MM.1S (cell line): ENCODE results near the gene KPNA5.
"Not testable (repeated sequence)": the region's sequence is repeated elsewhere in the genome, so short reads cannot be mapped to it uniquely, and the experiment has no call there.

ENCODE experiments used
- DNase-seq: peaks from one replicate; pipeline ENCODE4 v3.0.0-alpha.2; 2015
- H2AFZ ChIP-seq: fragments of 300-600 bp; sonication (generic); 2 replicates; pipeline ENCODE4 v1.6.0; 2016; ENCODE audit warnings: antibody characterized with exemption, low read length
- H3F3A ChIP-seq: fragments of 300-600 bp; sonication (generic); 2 replicates; pipeline ENCODE4 v1.6.1; 2016; ENCODE audit warnings: mild to moderate bottlenecking, antibody characterized with exemption, low read length, moderate library complexity, mixed read lengths; ENCODE audit not compliant: insufficient read depth
- H3K27ac ChIP-seq: fragments of 300-600 bp; sonication (generic); 2 replicates; pipeline ENCODE4 v1.5.1; 2016; ENCODE audit warnings: mild to moderate bottlenecking, low read length
- H3K27me3 ChIP-seq: fragments of 300-600 bp; sonication (generic); replicated peaks from 2 replicates; pipeline ENCODE4 v1.6.0; 2016; ENCODE audit warnings: low read length; ENCODE audit not compliant: insufficient read depth
- H3K36me3 ChIP-seq: fragments of 300-600 bp; sonication (generic); replicated peaks from 2 replicates; pipeline ENCODE4 v1.6.1; 2016; ENCODE audit warnings: mild to moderate bottlenecking, low read length, mixed read lengths; ENCODE audit not compliant: insufficient read depth
- H3K4me1 ChIP-seq: fragments of 300-600 bp; sonication (generic); 2 replicates; pipeline ENCODE4 v1.6.1; 2016; ENCODE audit warnings: low read length, mixed read lengths
- H3K4me2 ChIP-seq: fragments of 300-600 bp; sonication (generic); 2 replicates; pipeline ENCODE4 v1.6.0; 2016; ENCODE audit warnings: low read depth, low read length
- H3K4me3 ChIP-seq: fragments of 300-600 bp; sonication (generic); 2 replicates; pipeline ENCODE4 v1.5.1; 2016; ENCODE audit warnings: low read length, mixed read lengths
- H3K79me2 ChIP-seq: fragments of 300-600 bp; sonication (generic); 2 replicates; pipeline ENCODE4 v1.6.1; 2016; ENCODE audit warnings: mixed run types, low read length, mixed read lengths
- H3K9ac ChIP-seq: fragments of 300-600 bp; sonication (generic); 2 replicates; pipeline ENCODE4 v1.6.1; 2016; ENCODE audit warnings: low read length, mixed read lengths
- H3K9me2 ChIP-seq: fragments of 300-600 bp; sonication (generic); replicated peaks from 2 replicates; pipeline ENCODE4 v1.6.1; 2016; ENCODE audit warnings: mild to moderate bottlenecking, low read length, mixed read lengths; ENCODE audit not compliant: insufficient read depth
- H3K9me3 ChIP-seq: fragments of 300-600 bp; sonication (generic); replicated peaks from 2 replicates; pipeline ENCODE4 v1.6.1; 2016; ENCODE audit warnings: mild to moderate bottlenecking, low read length, mixed read lengths; ENCODE audit not compliant: insufficient read depth
- H4K20me1 ChIP-seq: fragments of 300-600 bp; sonication (generic); 2 replicates; pipeline ENCODE4 v1.6.1; 2016; ENCODE audit warnings: mild to moderate bottlenecking, low read length, moderate library complexity, mixed read lengths; ENCODE audit not compliant: insufficient read depth
- EZH2 ChIP-seq: fragments of 300-600 bp; sonication (generic); optimal IDR thresholded peaks from 2 replicates; pipeline ENCODE3; 2017; ENCODE audit warnings: low read depth, mild to moderate bottlenecking, antibody characterized with exemption, low read length, mixed read lengths
- EZH2phosphoT487 ChIP-seq: fragments of 300-600 bp; sonication (generic); IDR thresholded peaks from 2 replicates; pipeline ENCODE4 v1.6.1; 2018; ENCODE audit warnings: antibody characterized with exemption, low read length
- TF ChIP-seq, protein P1 (sequence below): fragments of 300-600 bp; sonication (generic); IDR thresholded peaks from 2 replicates; pipeline ENCODE4 v1.5.1; 2016; ENCODE audit warnings: antibody characterized with exemption, low read length, mixed read lengths

The KPNA5 gene

DNA sequence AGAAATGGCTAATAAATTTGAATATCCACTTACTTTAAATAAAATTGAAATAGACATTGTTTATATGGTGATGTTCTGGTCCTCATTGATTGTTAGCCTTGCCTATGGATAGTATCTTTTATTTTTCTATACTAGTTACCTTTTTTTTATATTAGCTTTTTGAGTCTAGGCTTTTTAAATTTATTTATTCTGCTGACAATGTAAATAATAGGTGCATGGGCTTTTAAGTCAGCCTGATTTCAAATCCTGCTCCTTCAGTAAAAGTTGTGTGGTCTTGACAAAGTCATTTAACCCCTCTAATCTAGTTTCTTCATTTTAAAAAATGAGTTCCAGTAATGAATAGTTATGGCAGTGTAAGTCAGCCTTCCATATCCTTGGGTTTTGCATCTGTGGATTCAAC lies 45.9 kb downstream of the KPNA5 start:
- H3K4me2 ChIP-seq, result no peak overlapping the region
- no peaks in the 10 kb centered on the region for H3K4me1 ChIP-seq
- H4K20me1 ChIP-seq, result no peaks in the 10 kb centered on the region
- DNase-seq, result no peak
- H3K27me3 ChIP-seq, result no peaks in the 10 kb centered on the region
- no peaks in the 10 kb centered on the region for H3K79me2 ChIP-seq
- no peaks in the 10 kb centered on the region for H3K36me3 ChIP-seq
- H3K9me2 ChIP-seq, result no peaks in the 10 kb centered on the region
- no peak overlapping the region for H3K27ac ChIP-seq
- H3K9ac ChIP-seq, result no peak overlapping the region
- no peaks in the 10 kb centered on the region for H3F3A ChIP-seq
- H3K4me3 ChIP-seq, result no peak overlapping the region
- TF ChIP-seq EZH2, result no peak
- TF ChIP-seq, protein P1, sequence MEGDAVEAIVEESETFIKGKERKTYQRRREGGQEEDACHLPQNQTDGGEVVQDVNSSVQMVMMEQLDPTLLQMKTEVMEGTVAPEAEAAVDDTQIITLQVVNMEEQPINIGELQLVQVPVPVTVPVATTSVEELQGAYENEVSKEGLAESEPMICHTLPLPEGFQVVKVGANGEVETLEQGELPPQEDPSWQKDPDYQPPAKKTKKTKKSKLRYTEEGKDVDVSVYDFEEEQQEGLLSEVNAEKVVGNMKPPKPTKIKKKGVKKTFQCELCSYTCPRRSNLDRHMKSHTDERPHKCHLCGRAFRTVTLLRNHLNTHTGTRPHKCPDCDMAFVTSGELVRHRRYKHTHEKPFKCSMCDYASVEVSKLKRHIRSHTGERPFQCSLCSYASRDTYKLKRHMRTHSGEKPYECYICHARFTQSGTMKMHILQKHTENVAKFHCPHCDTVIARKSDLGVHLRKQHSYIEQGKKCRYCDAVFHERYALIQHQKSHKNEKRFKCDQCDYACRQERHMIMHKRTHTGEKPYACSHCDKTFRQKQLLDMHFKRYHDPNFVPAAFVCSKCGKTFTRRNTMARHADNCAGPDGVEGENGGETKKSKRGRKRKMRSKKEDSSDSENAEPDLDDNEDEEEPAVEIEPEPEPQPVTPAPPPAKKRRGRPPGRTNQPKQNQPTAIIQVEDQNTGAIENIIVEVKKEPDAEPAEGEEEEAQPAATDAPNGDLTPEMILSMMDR, result no peak
- no peak for TF ChIP-seq EZH2phosphoT487
- no peak overlapping the region for H2AFZ ChIP-seq
- no peaks in the 10 kb centered on the region for H3K9me3 ChIP-seq

GRCh38 chr6:116730513-116730912 lies 49.5 kb downstream of the KPNA5 start:
- Histone ChIP-seq H3K4me2 (no peak overlapping the region), H3K27me3 (no peaks in the 10 kb centered on the region), H4K20me1 (no peaks in the 10 kb centered on the region), H3K27ac (no peak overlapping the region), H3F3A (no peaks in the 10 kb centered on the region), H3K4me1 (no peaks in the 10 kb centered on the region), H2AFZ (no peak overlapping the region), H3K79me2 (no peaks in the 10 kb centered on the region), H3K9ac (no peak overlapping the region), H3K4me3 (no peak overlapping the region), H3K9me2 (no peaks in the 10 kb centered on the region), H3K36me3 (no peaks in the 10 kb centered on the region), H3K9me3 (no peaks in the 10 kb centered on the region)
- DNase-seq, result no peak
- TF ChIP-seq, protein P1, result no peak
- TF ChIP-seq EZH2 (no peak), EZH2phosphoT487 (no peak)

DNA sequence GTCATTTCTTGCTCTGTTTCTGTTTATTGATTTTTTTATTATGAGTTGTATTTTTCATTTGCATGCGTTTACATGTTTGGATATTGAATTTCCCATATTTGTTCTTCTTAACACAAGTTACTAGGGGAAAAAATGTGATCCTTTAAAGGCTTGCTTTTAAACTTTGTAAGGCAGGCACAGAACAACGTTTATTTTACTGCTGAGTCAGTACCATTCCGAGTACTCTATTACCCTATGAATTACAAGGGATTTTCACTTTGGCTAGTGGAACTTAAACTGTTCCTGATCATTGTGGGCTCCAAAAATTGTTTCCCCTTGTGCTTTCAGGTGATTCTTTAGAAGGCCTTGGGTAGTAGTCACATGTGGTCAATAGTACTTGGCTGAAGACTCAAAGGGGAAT lies 56.0 kb downstream of the KPNA5 start:
- Histone ChIP-seq H3K4me1 (no peaks in the 10 kb centered on the region), H3K27me3 (no peaks in the 10 kb centered on the region), H3K9me3 (no peaks in the 10 kb centered on the region), H3K79me2 (no peaks in the 10 kb centered on the region), H3K27ac (no peak overlapping the region), H3K9ac (no peak overlapping the region), H2AFZ (no peak overlapping the region), H4K20me1 (no peaks in the 10 kb centered on the region), H3F3A (no peaks in the 10 kb centered on the region), H3K4me3 (no peak overlapping the region), H3K9me2 (no peaks in the 10 kb centered on the region), H3K36me3 (no peaks in the 10 kb centered on the region), H3K4me2 (no peak overlapping the region)
- no peak for DNase-seq
- TF ChIP-seq, protein P1, result no peak
- TF ChIP-seq EZH2, result no peak
- no peak for TF ChIP-seq EZH2phosphoT487

GRCh38 chr6:116740486-116740885 lies 59.5 kb downstream of the KPNA5 start:
- H3K4me3 ChIP-seq, H3F3A ChIP-seq, H3K9me3 ChIP-seq, H2AFZ ChIP-seq, H3K9ac ChIP-seq, H3K36me3 ChIP-seq, H4K20me1 ChIP-seq, DNase-seq, H3K4me1 ChIP-seq, H3K79me2 ChIP-seq, H3K27ac ChIP-seq, H3K4me2 ChIP-seq, H3K27me3 ChIP-seq, H3K9me2 ChIP-seq: not testable (repeated sequence)
